Neuronal stem cell (in vitro differentiated cells): ENCODE results near the gene NKIRAS2.

ENCODE experiments used
- DNase-seq: peaks from one replicate; pipeline ENCODE4 v3.0.0-alpha.2; 2013; ENCODE audit warnings: low spot score
- H2AFZ ChIP-seq: one replicate; pipeline ENCODE4 v1.6.1; 2013; ENCODE audit warnings: mild to moderate bottlenecking, low read length, inconsistent platforms
- H2AK5ac ChIP-seq: 2 replicates; pipeline ENCODE4 v1.6.1; 2013; ENCODE audit warnings: low read depth, mild to moderate bottlenecking, inconsistent platforms, low read length, moderate library complexity, mixed read lengths
- H2BK120ac ChIP-seq: 2 replicates; pipeline ENCODE4 v1.6.1; 2013; ENCODE audit warnings: low read depth, mild to moderate bottlenecking, inconsistent platforms, low read length, moderate library complexity, mixed read lengths
- H2BK12ac ChIP-seq: one replicate; pipeline ENCODE4 v1.6.1; 2013; ENCODE audit warnings: low read length, inconsistent platforms
- H2BK15ac ChIP-seq: 2 replicates; pipeline ENCODE4 v1.6.1; 2013; ENCODE audit warnings: mild to moderate bottlenecking, low read length, inconsistent platforms, mixed read lengths
- H2BK5ac ChIP-seq: one replicate; pipeline ENCODE4 v1.6.1; 2013; ENCODE audit warnings: inconsistent platforms, mild to moderate bottlenecking, low read length, moderate library complexity
- H3K14ac ChIP-seq: one replicate; pipeline ENCODE4 v1.6.1; 2013; ENCODE audit warnings: low read length, inconsistent platforms
- H3K18ac ChIP-seq: 2 replicates; pipeline ENCODE4 v1.6.1; 2013; ENCODE audit warnings: low read length, inconsistent platforms
- H3K23ac ChIP-seq: 2 replicates; pipeline ENCODE4 v1.6.1; 2013; ENCODE audit warnings: low read depth, mild to moderate bottlenecking, mixed read lengths, low read length, inconsistent platforms; ENCODE audit not compliant: poor library complexity
- H3K27ac ChIP-seq: replicated peaks from 3 replicates; pipeline ENCODE4 v1.5.1; 2013; ENCODE audit warnings: low read length, inconsistent platforms
- H3K27me3 ChIP-seq, 3 experiments: 2 replicates each; pipeline ENCODE4 v1.6.1; 2013; ENCODE audit warnings: low read length in 3 of 3, mild to moderate bottlenecking in 2 of 3, inconsistent platforms in 1 of 3, low read depth in 1 of 3, mixed read lengths in 1 of 3, moderate library complexity in 1 of 3; ENCODE audit not compliant: control insufficient read depth in 3 of 3, insufficient read depth in 3 of 3
- H3K36me3 ChIP-seq, 2 donors: replicated peaks in 1 of 2; 2 replicates each; pipeline ENCODE4 v1.6.1; 2013; ENCODE audit warnings: low read length in 2 of 2; ENCODE audit not compliant: control insufficient read depth in 2 of 2, insufficient read depth in 2 of 2
- H3K4ac ChIP-seq: 2 replicates; pipeline ENCODE4 v1.6.1; 2013; ENCODE audit warnings: inconsistent platforms, mild to moderate bottlenecking, low read length, moderate library complexity
- H3K4me1 ChIP-seq, 2 donors: 1 replicate in 1 of 2; 2 replicates in 1 of 2; pipeline ENCODE4 v1.6.1; 2013; ENCODE audit warnings: low read length in 2 of 2, low read depth in 1 of 2; ENCODE audit not compliant: control insufficient read depth in 2 of 2, insufficient read depth in 1 of 2
- H3K4me2 ChIP-seq: one replicate; pipeline ENCODE4 v1.6.1; 2013; ENCODE audit warnings: mild to moderate bottlenecking, low read length, inconsistent platforms; ENCODE audit not compliant: insufficient read depth, poor library complexity, severe bottlenecking
- H3K4me3 ChIP-seq, 2 donors: 2 replicates each; pipeline ENCODE4 v1.5.1; 2013; ENCODE audit warnings: low read length in 2 of 2, mild to moderate bottlenecking in 2 of 2, inconsistent platforms in 1 of 2, moderate library complexity in 1 of 2
- H3K79me1 ChIP-seq: one replicate; pipeline ENCODE4 v1.6.1; 2013; ENCODE audit warnings: low read depth, mild to moderate bottlenecking, inconsistent platforms, low read length, moderate library complexity
- H3K9ac ChIP-seq: one replicate; pipeline ENCODE4 v1.6.1; 2013; ENCODE audit warnings: mild to moderate bottlenecking, low read depth, low read length, inconsistent platforms; ENCODE audit not compliant: poor library complexity
- H3K9me3 ChIP-seq, 2 donors: replicated peaks in 1 of 2; 2 replicates each; pipeline versions ENCODE3 to v1.6.1; 2013; ENCODE audit warnings: low read length in 2 of 2, mild to moderate bottlenecking in 2 of 2, inconsistent platforms in 1 of 2, low read depth in 1 of 2, mixed read lengths in 1 of 2, moderate library complexity in 1 of 2; ENCODE audit not compliant: control insufficient read depth in 2 of 2, insufficient read depth in 1 of 2
- H4K8ac ChIP-seq: one replicate; pipeline ENCODE4 v1.6.1; 2013; ENCODE audit warnings: low read depth, mild to moderate bottlenecking, inconsistent platforms, low read length, moderate library complexity
- H4K91ac ChIP-seq: one replicate; pipeline ENCODE4 v1.6.1; 2013; ENCODE audit warnings: low read length, low read depth, mild to moderate bottlenecking, inconsistent platforms; ENCODE audit not compliant: poor library complexity
- WGBS, 2 donors: extraction: QIAGEN DNeasy Blood & Tissue Kit; methylation state at CpG; one replicate each; pipeline ENCODE4 v1.1.7; 2013; ENCODE audit warnings: missing lambda C conversion rate in 2 of 2, mixed read lengths in 1 of 2; ENCODE audit not compliant: insufficient read length in 2 of 2, insufficient replicate concordance in 1 of 2; ENCODE audit errors: extremely low coverage in 2 of 2; 5-methylcytosine and 5-hydroxymethylcytosine counted together

Gene NKIRAS2

GRCh38 chr17:41972571-41973407 is 47.1 kb upstream of the NKIRAS2 start:
- Histone ChIP-seq H4K91ac (no peak overlapping the region), H3K79me1 (peaks cover 3% of the 10 kb centered on the region), H4K8ac (peak overlapping the region; percentile 72), H2BK12ac (no peak overlapping the region), H3K36me3 (peaks cover 72 to 99% of the 10 kb centered on the region in 2 donors), H2BK15ac (no peak overlapping the region), H3K4ac (no peak overlapping the region), H2AK5ac (no peak overlapping the region), H3K9ac (peak overlapping the region; percentile 30), H2AFZ (no peak overlapping the region), H2BK120ac (no peak overlapping the region), H3K9me3 (peaks cover 4 to 10% of the 10 kb centered on the region in 2 donors), H3K4me2 (no peak overlapping the region), H3K14ac (no peak overlapping the region), H3K27ac (no peak overlapping the region), H3K18ac (no peak overlapping the region), H3K23ac (peak overlapping the region; percentile 50), H2BK5ac (no peak overlapping the region), H3K4me1 (peaks cover under 1 to 2% of the 10 kb centered on the region in 2 donors), H3K27me3 (no peaks in the 10 kb centered on the region), H3K4me3 (peak overlapping the region in 1 of 2 donors; percentile 8)
- no CpG with 5 or more reads among the region's 22 CpGs for WGBS, 2 donors
- no peak for DNase-seq

- no peak overlapping the region for H3K4ac ChIP-seq
- H2AFZ ChIP-seq: no peak overlapping the region
- no peak overlapping the region for H4K8ac ChIP-seq
- peaks cover 4 to 7% of the 10 kb centered on the region in 2 donors for H3K9me3 ChIP-seq
- H3K9ac ChIP-seq: peak overlapping the region; percentile 30
- no peak overlapping the region for H3K18ac ChIP-seq
- peaks cover 72 to 99% of the 10 kb centered on the region in 2 donors for H3K36me3 ChIP-seq
- no peak overlapping the region for H2BK15ac ChIP-seq
- H3K4me1 ChIP-seq: peaks cover 0 to 2% of the 10 kb centered on the region in 2 donors
- H3K23ac ChIP-seq: peak overlapping the region; percentile 90
- no peak for DNase-seq
- H3K79me1 ChIP-seq: peaks cover 3% of the 10 kb centered on the region
- no peak overlapping the region for H3K14ac ChIP-seq
- H2BK5ac ChIP-seq: no peak overlapping the region
- no peaks in the 10 kb centered on the region for H3K27me3 ChIP-seq
- no CpG with 5 or more reads among the region's 19 CpGs for WGBS, 2 donors
- no peak overlapping the region for H3K4me2 ChIP-seq
- H2AK5ac ChIP-seq: no peak overlapping the region
- H2BK12ac ChIP-seq: no peak overlapping the region
- peak overlapping the region in 1 of 2 donors; percentile 50 for H3K4me3 ChIP-seq
- H2BK120ac ChIP-seq: no peak overlapping the region
- no peak overlapping the region for H3K27ac ChIP-seq
- H4K91ac ChIP-seq: no peak overlapping the region
Observed at GRCh38 chr17:41973408-41973811, 46.5 kb upstream of the NKIRAS2 start.

GRCh38 chr17:41974031-41974430 is 45.9 kb upstream of the NKIRAS2 start:
- no peak overlapping the region for H3K4me2 ChIP-seq
- no peak overlapping the region for H2AK5ac ChIP-seq
- no peak overlapping the region for H3K4me3 ChIP-seq
- H3K18ac ChIP-seq: no peak overlapping the region
- no peak overlapping the region for H3K23ac ChIP-seq
- no peaks in the 10 kb centered on the region for H3K27me3 ChIP-seq
- H2BK12ac ChIP-seq: no peak overlapping the region
- no peak overlapping the region for H4K91ac ChIP-seq
- H3K9me3 ChIP-seq: peaks cover 0 to 1% of the 10 kb centered on the region in 2 donors
- H2BK120ac ChIP-seq: no peak overlapping the region
- H3K79me1 ChIP-seq: peaks cover 3% of the 10 kb centered on the region
- no peak for DNase-seq
- H3K14ac ChIP-seq: no peak overlapping the region
- no peak overlapping the region for H2BK5ac ChIP-seq
- no peak overlapping the region for H3K27ac ChIP-seq
- no peaks in the 10 kb centered on the region for H3K4me1 ChIP-seq
- no peak overlapping the region for H4K8ac ChIP-seq
- no peak overlapping the region for H3K4ac ChIP-seq
- no peak overlapping the region for H2BK15ac ChIP-seq
- H3K9ac ChIP-seq: no peak overlapping the region
- no CpG with 5 or more reads among the region's 6 CpGs for WGBS, 2 donors
- no peak overlapping the region for H2AFZ ChIP-seq
- peaks cover 66 to 98% of the 10 kb centered on the region in 2 donors for H3K36me3 ChIP-seq

- Histone ChIP-seq H3K27me3 (no peaks in the 10 kb centered on the region), H3K14ac (no peak overlapping the region), H3K4me2 (no peak overlapping the region), H4K91ac (no peak overlapping the region), H3K4me1 (no peaks in the 10 kb centered on the region), H3K4ac (no peak overlapping the region), H2BK12ac (no peak overlapping the region), H3K27ac (no peak overlapping the region), H3K9me3 (no peaks in the 10 kb centered on the region), H3K4me3 (no peak overlapping the region), H2BK5ac (no peak overlapping the region), H3K9ac (no peak overlapping the region), H3K79me1 (peaks cover 3% of the 10 kb centered on the region), H2AK5ac (no peak overlapping the region), H2BK15ac (no peak overlapping the region), H3K23ac (no peak overlapping the region), H2AFZ (no peak overlapping the region), H4K8ac (no peak overlapping the region), H3K36me3 (peaks cover 64 to 95% of the 10 kb centered on the region in 2 donors), H3K18ac (no peak overlapping the region), H2BK120ac (no peak overlapping the region)
- WGBS, 2 donors: no CpG with 5 or more reads among the region's 5 CpGs
- DNase-seq: no peak
Observed at GRCh38 chr17:41974658-41975057, 45.2 kb upstream of the NKIRAS2 start.
